BLaER1 (cell line): ENCODE measurements around the gene PLCB2.

Source experiments
- H3K27ac ChIP-seq: shearing (Covaris generic); formaldehyde crosslinking; 2 replicates; pipeline ENCODE4 v1.8.1; 2022
- H3K27me3 ChIP-seq: shearing (Covaris generic); formaldehyde crosslinking; 2 replicates; pipeline ENCODE4 v1.8.1; 2022
- H3K36me3 ChIP-seq: shearing (Covaris generic); formaldehyde crosslinking; 2 replicates; pipeline ENCODE4 v1.8.1; 2022
- H3K4me1 ChIP-seq: shearing (Covaris generic); formaldehyde crosslinking; 2 replicates; pipeline ENCODE4 v1.8.1; 2022
- H3K4me2 ChIP-seq: shearing (Covaris generic); formaldehyde crosslinking; 2 replicates; pipeline ENCODE4 v1.8.1; 2022
- H3K4me3 ChIP-seq: shearing (Covaris generic); formaldehyde crosslinking; 2 replicates; pipeline ENCODE4 v1.8.1; 2022
- H3K9ac ChIP-seq: shearing (Covaris generic); formaldehyde crosslinking; 2 replicates; pipeline ENCODE4 v1.8.1; 2022
- H3K9me3 ChIP-seq: shearing (Covaris generic); formaldehyde crosslinking; 2 replicates; pipeline ENCODE4 v1.8.1; 2022
- H4K20me1 ChIP-seq: shearing (Covaris generic); formaldehyde crosslinking; 2 replicates; pipeline ENCODE4 v1.8.1; 2022
- Cebpa-rat ChIP-seq: shearing (Covaris generic); IDR thresholded peaks from 2 replicates; pipeline ENCODE4 v1.8.1; 2022

The PLCB2 gene

GRCh38 chr15:40328176-40328575, 20.4 kb upstream of the PLCB2 start:
- Histone ChIP-seq H3K9me3 (no peaks in the 10 kb centered on the region), H3K27ac (no peak overlapping the region), H3K27me3 (peaks cover 24% of the 10 kb centered on the region), H3K4me2 (peak overlapping the region; percentile 97), H3K4me1 (peaks cover 84% of the 10 kb centered on the region), H3K36me3 (no peaks in the 10 kb centered on the region), H4K20me1 (peaks cover 17% of the 10 kb centered on the region), H3K4me3 (no peak overlapping the region), H3K9ac (no peak overlapping the region)
- no peak for TF ChIP-seq Cebpa-rat

GRCh38 chr15:40327457-40327856, 19.7 kb upstream of the PLCB2 start:
- peak overlapping the region; percentile 6; the same call in 1 of the 2 replicates for H3K9ac ChIP-seq
- peaks cover 83% of the 10 kb centered on the region for H3K4me1 ChIP-seq
- no peak overlapping the region for H3K27ac ChIP-seq
- H3K27me3 ChIP-seq, result peaks cover 24% of the 10 kb centered on the region
- H3K9me3 ChIP-seq, result no peaks in the 10 kb centered on the region
- no peaks in the 10 kb centered on the region for H3K36me3 ChIP-seq
- peak overlapping the region; percentile 97 for H3K4me2 ChIP-seq
- TF ChIP-seq Cebpa-rat, result no peak
- no peak overlapping the region for H3K4me3 ChIP-seq
- peaks cover 17% of the 10 kb centered on the region for H4K20me1 ChIP-seq

GRCh38 chr15:40325700-40326099, 18.0 kb upstream of the PLCB2 start:
- peaks cover 24% of the 10 kb centered on the region for H3K27me3 ChIP-seq
- no peak overlapping the region for H3K4me3 ChIP-seq

GRCh38 chr15:40325188-40325587, 17.5 kb upstream of the PLCB2 start:
- Histone ChIP-seq H3K36me3 (no peaks in the 10 kb centered on the region), H4K20me1 (peaks cover 17% of the 10 kb centered on the region), H3K27ac (no peak overlapping the region), H3K27me3 (peaks cover 24% of the 10 kb centered on the region), H3K9ac (no peak overlapping the region), H3K9me3 (no peaks in the 10 kb centered on the region), H3K4me2 (peak overlapping the region; percentile 98), H3K4me1 (peaks cover 63% of the 10 kb centered on the region), H3K4me3 (peak overlapping the region; percentile 88)
- TF ChIP-seq Cebpa-rat, result no peak

More at GRCh38 chr15:40325700-40326099, 18.0 kb upstream of the PLCB2 start:
- no peak overlapping the region for H3K9ac ChIP-seq
- H4K20me1 ChIP-seq, result peaks cover 17% of the 10 kb centered on the region
- H3K27ac ChIP-seq, result no peak overlapping the region
- no peaks in the 10 kb centered on the region for H3K36me3 ChIP-seq
- H3K9me3 ChIP-seq, result no peaks in the 10 kb centered on the region
- H3K4me2 ChIP-seq, result peak overlapping the region; percentile 98
- no peak for TF ChIP-seq Cebpa-rat
- H3K4me1 ChIP-seq, result peaks cover 68% of the 10 kb centered on the region

GRCh38 chr15:40323953-40324937, 16.5 kb upstream of the PLCB2 start:
- Histone ChIP-seq H3K4me1 (peaks cover 54% of the 10 kb centered on the region), H3K4me2 (peak overlapping the region; percentile 98), H3K27me3 (peaks cover 24% of the 10 kb centered on the region), H4K20me1 (peaks cover 17% of the 10 kb centered on the region), H3K27ac (peak overlapping the region; percentile 71), H3K9me3 (no peaks in the 10 kb centered on the region), H3K36me3 (no peaks in the 10 kb centered on the region), H3K9ac (peak overlapping the region; percentile 79), H3K4me3 (peak overlapping the region; percentile 88)
- TF ChIP-seq Cebpa-rat, result no peak

GRCh38 chr15:40323239-40323952, 15.7 kb upstream of the PLCB2 start, which contains the start of gene INAFM2:
INAFM2 (plus strand) TSS chr15:40323692; CDS start chr15:40324056, 364 bp downstream.
- Histone ChIP-seq H3K36me3 (no peaks in the 10 kb centered on the region), H3K27me3 (peaks cover 24% of the 10 kb centered on the region), H3K4me1 (peaks cover 45% of the 10 kb centered on the region), H4K20me1 (peaks cover 17% of the 10 kb centered on the region), H3K9me3 (no peaks in the 10 kb centered on the region), H3K9ac (peak within 1 kb of the TSS; percentile 79), H3K4me2 (peak within 1 kb of the TSS; percentile 98), H3K4me3 (peak within 1 kb of the TSS; percentile 88), H3K27ac (peak within 1 kb of the TSS; percentile 71)
- no peak for TF ChIP-seq Cebpa-rat

GRCh38 chr15:40322531-40323238, 14.9 kb upstream of the PLCB2 start:
- H3K36me3 ChIP-seq, result no peaks in the 10 kb centered on the region
- H3K9ac ChIP-seq, result no peak overlapping the region
- H3K9me3 ChIP-seq, result no peaks in the 10 kb centered on the region
- H3K4me1 ChIP-seq, result peaks cover 38% of the 10 kb centered on the region
- peak overlapping the region; percentile 98 for H3K4me2 ChIP-seq
- H3K27ac ChIP-seq, result no peak overlapping the region
- peaks cover 17% of the 10 kb centered on the region for H4K20me1 ChIP-seq
- no peak for TF ChIP-seq Cebpa-rat
- H3K27me3 ChIP-seq, result peaks cover 24% of the 10 kb centered on the region
- peak overlapping the region; percentile 88 for H3K4me3 ChIP-seq

- Histone ChIP-seq H3K36me3 (no peaks in the 10 kb centered on the region), H3K9me3 (no peaks in the 10 kb centered on the region), H3K4me1 (peaks cover 35% of the 10 kb centered on the region), H3K27ac (no peak overlapping the region), H3K9ac (no peak overlapping the region), H3K27me3 (peaks cover 22% of the 10 kb centered on the region), H3K4me2 (no peak overlapping the region), H4K20me1 (peaks cover 17% of the 10 kb centered on the region), H3K4me3 (no peak overlapping the region)
- TF ChIP-seq Cebpa-rat, result no peak
These were observed 13.2 kb upstream of the PLCB2 start for GRCh38 chr15:40320931-40321371.

GRCh38 chr15:40320409-40320808, 12.7 kb upstream of the PLCB2 start:
- H3K4me3 ChIP-seq, result no peak overlapping the region
- peaks cover 14% of the 10 kb centered on the region for H4K20me1 ChIP-seq
- no peak overlapping the region for H3K27ac ChIP-seq
- H3K9ac ChIP-seq, result no peak overlapping the region
- H3K9me3 ChIP-seq, result no peaks in the 10 kb centered on the region
- H3K4me2 ChIP-seq, result no peak overlapping the region
- H3K36me3 ChIP-seq, result no peaks in the 10 kb centered on the region
- H3K27me3 ChIP-seq, result peaks cover 17% of the 10 kb centered on the region
- no peak for TF ChIP-seq Cebpa-rat
- peaks cover 31% of the 10 kb centered on the region for H3K4me1 ChIP-seq
